Neural progenitor cell (in vitro differentiated cells): ENCODE data around the gene PRPH. TPM values are rescaled to one million over a fixed set of nuclear protein-coding genes. Genes with fewer than 3 reads are reported as not detected.

Experiments used
- DNase-seq: peaks from one replicate; pipeline ENCODE4 v3.0.0-alpha.2; 2016; ENCODE audit warnings: low spot score
- H2AFZ ChIP-seq: fragments of 200-600 bp; sonication (generic); replicated peaks from 2 replicates; pipeline ENCODE4 v1.6.1; 2016; ENCODE audit warnings: antibody characterized with exemption
- H3F3A ChIP-seq: fragments of 200-600 bp; sonication (generic); 2 replicates; pipeline ENCODE4 v1.6.1; 2016; ENCODE audit warnings: antibody characterized with exemption, low read depth
- H3K27ac ChIP-seq: fragments of 200-600 bp; sonication (generic); 2 replicates; pipeline ENCODE4 v1.5.1; 2016; ENCODE audit warnings: mild to moderate bottlenecking
- H3K27me3 ChIP-seq: fragments of 200-600 bp; sonication (generic); 2 replicates; pipeline ENCODE4 v1.6.1; 2016; ENCODE audit warnings: mild to moderate bottlenecking, moderate library complexity
- H3K36me3 ChIP-seq: fragments of 200-600 bp; sonication (generic); 2 replicates; pipeline ENCODE4 v1.5.1; 2016
- H3K4me1 ChIP-seq: fragments of 200-600 bp; sonication (generic); 2 replicates; pipeline ENCODE4 v1.6.1; 2016; ENCODE audit warnings: mixed run types
- H3K4me2 ChIP-seq: fragments of 200-600 bp; sonication (generic); 2 replicates; pipeline ENCODE4 v1.6.1; 2016
- H3K4me3 ChIP-seq: fragments of 200-600 bp; sonication (generic); 2 replicates; pipeline ENCODE4 v1.5.1; 2016
- H3K79me2 ChIP-seq: fragments of 200-600 bp; sonication (generic); 2 replicates; pipeline ENCODE4 v1.6.1; 2016; ENCODE audit warnings: low read depth
- H3K9ac ChIP-seq: fragments of 200-600 bp; sonication (generic); 2 replicates; pipeline ENCODE4 v1.6.1; 2016
- H3K9me3 ChIP-seq: fragments of 200-600 bp; sonication (generic); 2 replicates; pipeline ENCODE4 v1.5.1; 2016; ENCODE audit warnings: low read depth
- H4K20me1 ChIP-seq: fragments of 200-600 bp; sonication (generic); 2 replicates; pipeline ENCODE4 v1.6.1; 2016; ENCODE audit warnings: low read depth
- H3K27ac Mint-ChIP-seq: 3 replicates; pipeline ENCODE4 v1.8.0; 2021; ENCODE audit warnings: mixed read lengths
- H3K27me3 Mint-ChIP-seq: 2 replicates; pipeline ENCODE4 v1.8.0; 2022; ENCODE audit warnings: low read depth, mild to moderate bottlenecking, inconsistent platforms, moderate library complexity, mixed read lengths; ENCODE audit not compliant: insufficient read depth
- H3K36me3 Mint-ChIP-seq: 3 replicates; pipeline ENCODE4 v1.8.0; 2021; ENCODE audit warnings: mixed read lengths
- H3K4me1 Mint-ChIP-seq: 3 replicates; pipeline ENCODE4 v1.8.0; 2021; ENCODE audit warnings: mixed read lengths
- H3K4me3 Mint-ChIP-seq: 3 replicates; pipeline ENCODE4 v1.8.0; 2021; ENCODE audit warnings: mild to moderate bottlenecking, moderate library complexity, mixed read lengths
- H3K9me3 Mint-ChIP-seq: 3 replicates; pipeline ENCODE4 v1.8.0; 2020; ENCODE audit warnings: mixed read lengths
- CTCF ChIP-seq: fragments of 200-600 bp; sonication (generic); IDR thresholded peaks from 2 replicates; pipeline ENCODE4 v1.5.1; 2017; ENCODE audit warnings: antibody characterized with exemption, mild to moderate bottlenecking
- EZH2 ChIP-seq: fragments of 200-600 bp; sonication (generic); IDR thresholded peaks from 2 replicates; pipeline ENCODE4 v1.6.1; 2017; ENCODE audit warnings: antibody characterized with exemption, mild to moderate bottlenecking, moderate library complexity
- EZH2phosphoT487 ChIP-seq: fragments of 200-600 bp; sonication (generic); IDR thresholded peaks from 2 replicates; pipeline ENCODE4 v1.6.1; 2017; ENCODE audit warnings: antibody characterized with exemption
- total RNA-seq: library from RNA; depleted of rRNA; stranded (reverse); fragments of >200 nt; gene quantifications from 2 replicates; pipeline ENCODE4 v1.2.3, GENCODE V29; 2015; ENCODE audit warnings: low replicate concordance

PRPH gene
- total RNA-seq, 1 donor from 2014 or later = not detected

- Histone ChIP-seq H3K27me3 (peaks cover 85% of the 10 kb centered on the region), H3K36me3 (no peaks in the 10 kb centered on the region), H3K9me3 (no peaks in the 10 kb centered on the region), H3K79me2 (no peaks in the 10 kb centered on the region), H3K4me2 (peak within 1 kb of the TSS; percentile 88), H4K20me1 (peaks cover 41% of the 10 kb centered on the region), H3K9ac (no peak within 1 kb of the TSS), H2AFZ (peak within 1 kb of the TSS; percentile 72), H3F3A (peaks cover 38% of the 10 kb centered on the region), H3K4me1 (peaks cover 37% of the 10 kb centered on the region), H3K4me3 (peak within 1 kb of the TSS; percentile 48), H3K27ac (no peak within 1 kb of the TSS)
- peaks cover 28% of the 10 kb centered on the region for H3K4me1 Mint-ChIP-seq
- TF ChIP-seq EZH2 (peak; percentile 98), EZH2phosphoT487 (peak; percentile 98), CTCF (no peak)
- H3K9me3 Mint-ChIP-seq = peaks cover 2% of the 10 kb centered on the region
- peaks cover 51% of the 10 kb centered on the region for H3K27me3 Mint-ChIP-seq
- DNase-seq = peak; percentile 74
- H3K4me3 Mint-ChIP-seq = peak within 1 kb of the TSS; percentile 85
- no peak within 1 kb of the TSS for H3K27ac Mint-ChIP-seq
- no peaks in the 10 kb centered on the region for H3K36me3 Mint-ChIP-seq
Observed at GRCh38 chr12:49346659-49347310, 51.8 kb downstream of the PRPH start, which contains the start of gene DNAJC22. Gene DNAJC22 (plus strand): TSS chr12:49346888. CDS start chr12:49348873, 1,985 bp downstream.

GRCh38 chr12:49347311-49348193 lies 52.6 kb downstream of the PRPH start:
- Mint-ChIP-seq H3K27me3 (peaks cover 52% of the 10 kb centered on the region), H3K4me3 (peak overlapping the region; percentile 85), H3K36me3 (no peaks in the 10 kb centered on the region), H3K9me3 (peaks cover 2% of the 10 kb centered on the region), H3K27ac (no peak overlapping the region), H3K4me1 (peaks cover 27% of the 10 kb centered on the region)
- TF ChIP-seq EZH2phosphoT487 (no peak), CTCF (peak; percentile 99), EZH2 (peak; percentile 69)
- peak; percentile 90 for DNase-seq
- Histone ChIP-seq H3F3A (peaks cover 32% of the 10 kb centered on the region), H3K9me3 (no peaks in the 10 kb centered on the region), H3K4me2 (peak overlapping the region; percentile 88), H3K27me3 (peaks cover 77% of the 10 kb centered on the region), H3K27ac (no peak overlapping the region), H3K4me1 (peaks cover 34% of the 10 kb centered on the region), H3K79me2 (no peaks in the 10 kb centered on the region), H3K4me3 (peak overlapping the region; percentile 48), H2AFZ (peak overlapping the region; percentile 72), H3K36me3 (no peaks in the 10 kb centered on the region), H3K9ac (no peak overlapping the region), H4K20me1 (peaks cover 41% of the 10 kb centered on the region)

Other genes with a start within 250 kb of the PRPH start
- 19.0 and 31.3 TPM in 2 replicates for gene KMT2D, start 234.4 kb upstream of the PRPH start, total RNA-seq
- gene RHEBL1, start 225.2 kb upstream of the PRPH start, total RNA-seq = 5.3 and 6.0 TPM in 2 replicates
- gene DHH, start 200.3 kb upstream of the PRPH start, total RNA-seq = 0.03 TPM in 1 of 2 replicates, not detected in the other
- 32.7 and 69.5 TPM in 2 replicates for gene LMBR1L, start 184.3 kb upstream of the PRPH start, total RNA-seq
- 2,741 and 4,208 TPM in 2 replicates for gene TUBA1B, start 163.8 kb upstream of the PRPH start, total RNA-seq
- gene TUBA1A, start 106.1 kb upstream of the PRPH start, total RNA-seq = 1,211 and 1,863 TPM in 2 replicates
- 402 and 655 TPM in 2 replicates for gene TUBA1C, start 30.1 kb upstream of the PRPH start, total RNA-seq
- 40.0 and 66.4 TPM in 2 replicates for gene TROAP, start 28.1 kb downstream of the PRPH start, total RNA-seq
- 0.84 and 2.8 TPM in 2 replicates for gene C1QL4, start 42.0 kb downstream of the PRPH start, total RNA-seq
- gene DNAJC22, start 51.7 kb downstream of the PRPH start, total RNA-seq = 0.34 and 0.39 TPM in 2 replicates
- gene SPATS2, start 72.3 kb downstream of the PRPH start, total RNA-seq = 45.2 and 49.5 TPM in 2 replicates
- gene KCNH3, start 243.9 kb downstream of the PRPH start, total RNA-seq = 0.19 TPM in 1 of 2 replicates, not detected in the other